HG03108 (cell line): Measurements from ENCODE around the gene NBAS.
"Not testable (repeated sequence)": the region's sequence is repeated elsewhere in the genome, so short reads cannot be mapped to it uniquely, and the experiment has no call there.

ENCODE experiments used
- ATAC-seq: cut with Tn5 transposase; IDR thresholded peaks from one replicate; pipeline ENCODE4 v1.9.1; 2021; ENCODE audit warnings: moderate library complexity; ENCODE audit not compliant: unreplicated experiment

NBAS gene

GRCh38 chr2:15275346-15275745 lies 285.8 kb downstream of the NBAS start:
- no peak for ATAC-seq

- no peak for ATAC-seq
Measured at GRCh38 chr2:15273452-15273851, 287.7 kb downstream of the NBAS start.

- no peak for ATAC-seq
Measured at GRCh38 chr2:15272942-15273341, 288.2 kb downstream of the NBAS start.

GRCh38 chr2:15271941-15272542 lies 289.1 kb downstream of the NBAS start:
- no peak for ATAC-seq

- ATAC-seq: no peak
Measured at GRCh38 chr2:15271276-15271675, 289.9 kb downstream of the NBAS start.

GRCh38 chr2:15269043-15269442 lies 292.1 kb downstream of the NBAS start:
- ATAC-seq: no peak

- no peak for ATAC-seq
Measured at GRCh38 chr2:15265889-15266288, 295.2 kb downstream of the NBAS start.

GRCh38 chr2:15263976-15264685 lies 297.0 kb downstream of the NBAS start:
- no peak for ATAC-seq

GRCh38 chr2:15262792-15263191 lies 298.3 kb downstream of the NBAS start:
- ATAC-seq: no peak

- ATAC-seq: no peak
Measured at GRCh38 chr2:15260835-15261234, 300.3 kb downstream of the NBAS start.

GRCh38 chr2:15260196-15260595 lies 300.9 kb downstream of the NBAS start:
- ATAC-seq: no peak

- no peak for ATAC-seq
Measured at GRCh38 chr2:15259356-15259756, 301.8 kb downstream of the NBAS start.

GRCh38 chr2:15258385-15258784 lies 302.7 kb downstream of the NBAS start:
- not testable (repeated sequence) for ATAC-seq

GRCh38 chr2:15253835-15254286 lies 307.3 kb downstream of the NBAS start:
- ATAC-seq: no peak

GRCh38 chr2:15253247-15253646 lies 307.9 kb downstream of the NBAS start:
- no peak for ATAC-seq

GRCh38 chr2:15251753-15252152 lies 309.4 kb downstream of the NBAS start:
- no peak for ATAC-seq

GRCh38 chr2:15250946-15251345 lies 310.2 kb downstream of the NBAS start:
- not testable (repeated sequence) for ATAC-seq

- no peak for ATAC-seq
Measured at GRCh38 chr2:15246870-15247269, 314.3 kb downstream of the NBAS start.

- ATAC-seq: no peak
Measured at GRCh38 chr2:15243762-15244161, 317.4 kb downstream of the NBAS start.

- no peak for ATAC-seq
Measured at GRCh38 chr2:15242936-15243461, 318.1 kb downstream of the NBAS start.

- no peak for ATAC-seq
Measured at GRCh38 chr2:15241929-15242328, 319.2 kb downstream of the NBAS start.

GRCh38 chr2:15241201-15241600 lies 319.9 kb downstream of the NBAS start:
- ATAC-seq: no peak
